ENCODE measurements around the gene NFAT5. TPM values are rescaled to one million over a fixed set of nuclear protein-coding genes. Genes with fewer than 3 reads are reported as not detected.

NFAT5 gene
- total RNA-seq, 4 donors from 2014 or later, result 37.4 to 109 (median 61.7) TPM

DNA sequence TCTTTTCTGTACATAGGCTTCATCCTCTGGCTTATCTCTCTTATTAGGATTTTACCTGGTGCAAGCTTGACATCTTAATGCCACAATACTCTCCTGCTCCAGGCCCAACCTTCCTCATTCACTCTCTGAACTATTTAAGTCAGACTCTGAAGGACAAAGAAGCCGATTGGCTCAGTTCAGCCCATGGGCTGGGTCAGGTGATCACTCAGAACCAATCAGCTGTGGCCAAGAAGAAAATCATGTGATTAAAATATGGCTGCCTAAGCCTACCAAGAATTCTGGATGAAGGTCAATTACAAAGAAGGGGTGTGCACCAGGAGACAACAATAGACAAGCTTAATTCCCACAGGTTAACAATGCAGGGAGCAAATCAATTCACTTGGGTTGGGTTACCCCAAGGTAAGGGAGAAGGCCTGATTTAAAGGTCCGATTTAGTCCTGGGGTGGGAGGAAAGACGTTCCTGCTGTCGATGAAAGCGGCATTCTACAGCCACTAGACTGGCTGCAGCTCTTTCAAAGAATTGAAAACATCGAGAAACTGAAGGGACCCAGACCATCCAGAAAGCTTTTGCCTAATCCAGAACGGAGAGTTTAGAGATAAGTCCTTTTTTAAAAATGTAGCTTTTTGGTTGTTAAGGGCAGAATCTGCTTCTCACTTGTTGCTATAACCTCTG is 42.9 kb upstream of the NFAT5 start:
- H3K9me3 ChIP-seq, result no peaks in the 10 kb centered on the region
- TF ChIP-seq, protein P1, sequence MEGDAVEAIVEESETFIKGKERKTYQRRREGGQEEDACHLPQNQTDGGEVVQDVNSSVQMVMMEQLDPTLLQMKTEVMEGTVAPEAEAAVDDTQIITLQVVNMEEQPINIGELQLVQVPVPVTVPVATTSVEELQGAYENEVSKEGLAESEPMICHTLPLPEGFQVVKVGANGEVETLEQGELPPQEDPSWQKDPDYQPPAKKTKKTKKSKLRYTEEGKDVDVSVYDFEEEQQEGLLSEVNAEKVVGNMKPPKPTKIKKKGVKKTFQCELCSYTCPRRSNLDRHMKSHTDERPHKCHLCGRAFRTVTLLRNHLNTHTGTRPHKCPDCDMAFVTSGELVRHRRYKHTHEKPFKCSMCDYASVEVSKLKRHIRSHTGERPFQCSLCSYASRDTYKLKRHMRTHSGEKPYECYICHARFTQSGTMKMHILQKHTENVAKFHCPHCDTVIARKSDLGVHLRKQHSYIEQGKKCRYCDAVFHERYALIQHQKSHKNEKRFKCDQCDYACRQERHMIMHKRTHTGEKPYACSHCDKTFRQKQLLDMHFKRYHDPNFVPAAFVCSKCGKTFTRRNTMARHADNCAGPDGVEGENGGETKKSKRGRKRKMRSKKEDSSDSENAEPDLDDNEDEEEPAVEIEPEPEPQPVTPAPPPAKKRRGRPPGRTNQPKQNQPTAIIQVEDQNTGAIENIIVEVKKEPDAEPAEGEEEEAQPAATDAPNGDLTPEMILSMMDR (IDR thresholded peaks at IDR 0.05), result no peak
- TF ChIP-seq POLR2A (IDR thresholded peaks at IDR 0.05), result no peak
- H3K4me1 ChIP-seq, result no peaks in the 10 kb centered on the region
- DNase-seq, result no peak
- no peaks in the 10 kb centered on the region for H3K27me3 ChIP-seq
- no peaks in the 10 kb centered on the region for H3K36me3 ChIP-seq
- H3K27ac ChIP-seq, result no peak overlapping the region
- intact Hi-C loops (cut with DNase I; ENCODE audit: low total_unique reads), result no loop called here
- H3K4me3 ChIP-seq, result no peak overlapping the region

DNA sequence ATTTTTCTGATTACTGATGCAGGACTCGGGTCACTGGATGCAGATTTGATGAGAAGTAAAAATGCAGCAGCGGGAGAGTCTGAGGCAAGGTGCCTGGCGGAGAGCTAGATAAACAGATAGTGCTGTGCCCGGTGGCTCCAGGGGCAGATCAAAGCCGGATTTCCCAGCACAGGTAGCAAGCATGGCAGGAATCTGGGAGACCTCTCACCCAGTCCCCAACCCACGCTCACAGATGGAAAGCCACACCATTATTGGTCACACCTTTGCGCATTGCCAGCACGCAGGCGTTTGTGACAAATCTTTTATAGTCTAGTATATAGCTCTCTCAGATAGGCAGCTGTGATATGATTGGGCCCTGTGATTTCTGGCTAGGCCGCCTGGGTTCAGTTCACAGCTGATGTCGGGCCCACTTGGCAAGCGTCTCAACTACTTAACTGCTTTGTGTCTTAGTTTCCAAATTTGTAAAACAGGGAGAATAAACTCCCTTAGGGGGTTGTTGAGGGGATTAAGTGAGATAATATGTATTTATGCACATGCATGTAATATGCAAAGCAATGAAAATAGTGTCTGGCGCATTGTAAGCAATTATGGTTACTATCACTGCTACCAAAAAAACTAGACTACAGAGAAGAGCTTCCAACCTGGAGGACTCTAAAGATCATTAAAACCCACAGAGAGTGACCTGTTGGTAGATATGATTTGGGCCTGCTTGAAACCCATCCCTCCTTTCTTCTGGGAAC is 42.0 kb upstream of the NFAT5 start:
- TF ChIP-seq, protein P1 (IDR thresholded peaks at IDR 0.05), result no peak
- no peak for TF ChIP-seq POLR2A (IDR thresholded peaks at IDR 0.05)
- no peaks in the 10 kb centered on the region for H3K27me3 ChIP-seq
- H3K9me3 ChIP-seq, result no peaks in the 10 kb centered on the region
- intact Hi-C loops (cut with DNase I; ENCODE audit: low total_unique reads), result no loop called here
- no peak for DNase-seq
- no peak overlapping the region for H3K4me3 ChIP-seq
- H3K27ac ChIP-seq, result no peak overlapping the region
- H3K4me1 ChIP-seq, result no peaks in the 10 kb centered on the region
- H3K36me3 ChIP-seq, result no peaks in the 10 kb centered on the region

DNA sequence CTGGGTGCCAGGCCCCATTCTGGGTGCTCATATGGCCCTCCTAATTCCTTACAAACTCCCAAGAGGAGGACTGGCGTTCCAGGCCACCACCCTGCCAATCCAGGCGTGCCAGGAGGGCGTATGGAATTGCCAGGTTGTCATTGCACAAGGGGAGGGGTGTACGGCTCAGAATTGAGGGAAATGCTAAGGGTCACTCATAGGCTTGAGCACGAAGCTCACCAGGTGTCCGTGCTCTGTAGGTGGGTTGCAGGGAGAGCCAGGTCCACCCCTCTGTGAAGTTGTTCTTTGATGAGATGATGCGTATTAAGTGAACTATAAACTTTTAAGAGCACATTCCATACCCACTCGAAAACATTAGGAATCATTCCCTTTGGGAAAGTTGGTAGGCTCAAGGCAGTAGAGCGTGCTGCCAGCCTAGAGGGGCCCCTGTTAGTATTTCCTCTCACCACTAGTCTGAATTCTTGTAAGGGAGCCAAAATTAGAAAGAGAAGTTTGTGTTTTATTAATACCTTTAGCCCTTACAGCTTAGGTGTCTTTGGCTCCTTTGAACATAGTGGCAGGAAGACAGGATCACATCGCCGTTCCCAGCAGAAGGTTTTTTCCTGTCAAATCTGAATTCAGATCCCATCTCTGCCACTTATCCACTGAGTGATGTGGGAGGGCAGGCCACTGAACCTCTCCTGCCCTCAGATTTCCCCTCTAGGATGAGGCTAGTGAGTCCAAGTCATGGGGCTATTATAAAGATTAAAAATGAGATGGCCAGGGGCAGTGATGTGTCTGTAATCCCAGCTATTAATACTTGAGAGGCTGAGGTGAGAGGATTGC is 38.7 kb upstream of the NFAT5 start:
- Histone ChIP-seq H3K4me3 (no peak overlapping the region), H3K36me3 (no peaks in the 10 kb centered on the region), H3K9me3 (no peaks in the 10 kb centered on the region), H3K27ac (no peak overlapping the region), H3K27me3 (no peaks in the 10 kb centered on the region), H3K4me1 (no peaks in the 10 kb centered on the region)
- no peak for DNase-seq
- intact Hi-C loops (cut with DNase I; ENCODE audit: low total_unique reads), result no loop called here
- TF ChIP-seq, protein P1 (IDR thresholded peaks at IDR 0.05), result no peak
- no peak for TF ChIP-seq POLR2A (IDR thresholded peaks at IDR 0.05)

DNA sequence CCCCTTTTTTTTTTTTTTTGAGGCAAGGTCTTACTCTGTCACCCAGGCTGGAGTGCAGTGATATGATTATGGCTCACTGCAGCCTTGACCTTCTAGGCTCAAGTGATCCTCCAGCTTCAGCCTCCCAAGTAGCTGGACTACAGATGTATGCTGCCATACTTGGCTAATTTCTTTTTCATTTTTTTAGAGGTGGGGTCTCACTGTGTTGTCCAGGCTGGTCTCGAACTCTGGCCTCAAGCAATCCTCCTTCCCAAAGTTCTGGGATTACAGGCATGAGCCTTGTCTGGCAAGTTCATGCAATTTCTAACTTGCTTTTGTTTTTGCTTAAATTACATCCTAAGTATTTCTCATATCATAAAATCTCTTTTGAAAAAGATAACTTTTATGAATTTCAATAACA is 33.8 kb upstream of the NFAT5 start:
- DNase-seq, result no peak
- no peak for TF ChIP-seq POLR2A (IDR thresholded peaks at IDR 0.05)
- TF ChIP-seq, protein P1 (IDR thresholded peaks at IDR 0.05), result no peak
- no peaks in the 10 kb centered on the region for H3K4me1 ChIP-seq
- H3K4me3 ChIP-seq, result no peak overlapping the region
- intact Hi-C loops (cut with DNase I; ENCODE audit: low total_unique reads), result no loop called here
- H3K27ac ChIP-seq, result no peak overlapping the region
- no peaks in the 10 kb centered on the region for H3K9me3 ChIP-seq
- no peaks in the 10 kb centered on the region for H3K36me3 ChIP-seq
- H3K27me3 ChIP-seq, result no peaks in the 10 kb centered on the region
